HG03175 (cell line): ENCODE measurements around the gene BRMS1.
"Not testable (repeated sequence)": the region's sequence is repeated elsewhere in the genome, so short reads cannot be mapped to it uniquely, and the experiment has no call there.

Source experiments
- ATAC-seq: cut with Tn5 transposase; IDR thresholded peaks from one replicate; pipeline ENCODE4 v1.9.1; 2021; ENCODE audit warnings: mild to moderate bottlenecking, moderate library complexity; ENCODE audit not compliant: unreplicated experiment

Gene BRMS1

GRCh38 chr11:66344550-66345315 is at the start of gene BRMS1:
Gene BRMS1 (minus strand): TSS chr11:66345104. CDS start chr11:66342234, 2,870 bp downstream.
- ATAC-seq = peak; percentile 82

GRCh38 chr11:66393954-66394353 is 49.0 kb upstream of the BRMS1 start:
- no peak for ATAC-seq

- ATAC-seq = no peak
Measured at GRCh38 chr11:66391322-66391721, 46.4 kb upstream of the BRMS1 start.

GRCh38 chr11:66388780-66389386 is 44.0 kb upstream of the BRMS1 start:
- ATAC-seq = no peak

GRCh38 chr11:66386171-66387069 is 41.5 kb upstream of the BRMS1 start:
- no peak for ATAC-seq

GRCh38 chr11:66384316-66384715 is 39.4 kb upstream of the BRMS1 start:
- ATAC-seq = not testable (repeated sequence)

GRCh38 chr11:66380264-66380663 is 35.4 kb upstream of the BRMS1 start:
- not testable (repeated sequence) for ATAC-seq

GRCh38 chr11:66373690-66374287 is 28.9 kb upstream of the BRMS1 start:
- ATAC-seq = not testable (repeated sequence)

- ATAC-seq = no peak
Measured at GRCh38 chr11:66373265-66373664, 28.4 kb upstream of the BRMS1 start.

- ATAC-seq = peak; percentile 65
Measured at GRCh38 chr11:66371627-66372415, 26.9 kb upstream of the BRMS1 start, which contains the start of gene SLC29A2. Gene SLC29A2 (minus strand): TSS chr11:66371760. CDS start chr11:66371591, 169 bp downstream.

GRCh38 chr11:66369073-66369894 is 24.4 kb upstream of the BRMS1 start:
- no peak for ATAC-seq

- ATAC-seq = no peak
Measured at GRCh38 chr11:66368484-66368883, 23.6 kb upstream of the BRMS1 start.

- ATAC-seq = no peak
Measured at GRCh38 chr11:66367561-66368312, 22.8 kb upstream of the BRMS1 start.

GRCh38 chr11:66366844-66367477 is 22.1 kb upstream of the BRMS1 start:
- ATAC-seq = no peak

- no peak for ATAC-seq
Measured at GRCh38 chr11:66365711-66366619, 21.1 kb upstream of the BRMS1 start.

GRCh38 chr11:66365166-66365565 is 20.3 kb upstream of the BRMS1 start:
- ATAC-seq = no peak
